Prostate gland (tissue), 2 donors: ENCODE measurements around the gene RALGPS1. TPM values are rescaled to one million over a fixed set of nuclear protein-coding genes. Genes with fewer than 3 reads are reported as not detected.

ENCODE experiments used
- DNase-seq: peaks from one replicate; pipeline ENCODE4 v3.0.0-alpha.2; 2019; ENCODE audit warnings: low spot score
- H3K27ac ChIP-seq, 2 donors: fragments of 200-600 bp; sonication (generic); 2 replicates each; pipeline ENCODE4 v1.5.1; 2017 to 2019
- H3K27me3 ChIP-seq: fragments of 200-600 bp; sonication (generic); replicated peaks from 2 replicates; pipeline ENCODE4 v1.5.1; 2019; ENCODE audit not compliant: insufficient read depth
- H3K36me3 ChIP-seq, 2 donors: fragments of 200-600 bp; sonication (generic); 1 replicate in 1 of 2; 2 replicates in 1 of 2; pipeline versions ENCODE4 v1.5.1 to v1.8.1; 2017 to 2019
- H3K4me1 ChIP-seq: fragments of 200-600 bp; sonication (generic); replicated peaks from 2 replicates; pipeline ENCODE4 v1.5.1; 2019
- H3K4me3 ChIP-seq, 2 donors: fragments of 200-600 bp; sonication (generic); 2 replicates each; pipeline ENCODE4 v1.5.1; 2017 to 2019
- H3K9me3 ChIP-seq: fragments of 200-600 bp; sonication (generic); 2 replicates; pipeline ENCODE4 v1.5.1; 2017
- POLR2A ChIP-seq: fragments of 450-650 bp; IDR thresholded peaks from one replicate; pipeline ENCODE4 v1.6.1; 2016; ENCODE audit warnings: antibody characterized with exemption, mild to moderate bottlenecking
- POLR2AphosphoS5 ChIP-seq: sonication (generic); formaldehyde crosslinking; IDR thresholded peaks from one replicate; pipeline ENCODE4 v1.6.1; 2017; ENCODE audit warnings: antibody characterized with exemption
- WGBS: methylation state at CpG from one replicate; pipeline ENCODE4 v1.1.5; 2018; 5-methylcytosine and 5-hydroxymethylcytosine counted together
- intact Hi-C: fragments of 100-400 bp; cut with DNase I; formaldehyde crosslinking; loops from one replicate; pipeline ENCODE4 v1.14.2; 2022
- total RNA-seq, 2 donors: library from RNA; depleted of rRNA; stranded (reverse); fragments of >200 nt; gene quantifications; one replicate each; pipeline ENCODE4 v1.1.0, GENCODE V29; 2016
- TF ChIP-seq, protein P1 (sequence below), 4 experiments: fragments of 200-600 bp in 2 of 4; fragments of 450-650 bp in 2 of 4; sonication (generic) in 2 of 4; IDR thresholded peaks; 1 replicate in 3 of 4; 2 replicates in 1 of 4; pipeline ENCODE4 v1.5.1; 2016 to 2019; ENCODE audit warnings: antibody characterized with exemption in 4 of 4, mild to moderate bottlenecking in 2 of 4, moderate library complexity in 2 of 4

Gene RALGPS1
- total RNA-seq, 2 donors from 2014 or later: 14.7 to 20.7 TPM

DNA sequence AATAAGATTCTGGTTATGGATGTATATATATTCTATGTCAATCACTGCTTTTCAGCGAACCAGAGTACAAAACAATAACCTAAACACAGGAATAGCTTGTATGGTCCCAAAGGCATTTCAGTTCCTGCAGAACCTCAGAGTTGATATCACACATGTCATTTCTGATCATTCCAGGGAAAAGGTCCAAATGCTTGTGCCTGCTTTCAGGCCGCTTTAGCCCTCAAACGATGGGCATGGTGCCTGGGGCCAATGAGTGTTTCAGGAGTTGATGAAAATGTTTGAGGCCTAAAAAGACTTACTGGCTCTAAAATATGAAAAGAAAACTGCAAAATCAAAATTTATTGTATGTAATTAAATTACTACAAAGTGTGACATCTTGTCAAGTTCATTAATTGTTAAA is 185.1 kb downstream of the RALGPS1 start:
- H3K27me3 ChIP-seq: no peaks in the 10 kb centered on the region
- intact Hi-C loops: no loop called here
- H3K4me3 ChIP-seq: no peak overlapping the region
- TF ChIP-seq, protein P1, sequence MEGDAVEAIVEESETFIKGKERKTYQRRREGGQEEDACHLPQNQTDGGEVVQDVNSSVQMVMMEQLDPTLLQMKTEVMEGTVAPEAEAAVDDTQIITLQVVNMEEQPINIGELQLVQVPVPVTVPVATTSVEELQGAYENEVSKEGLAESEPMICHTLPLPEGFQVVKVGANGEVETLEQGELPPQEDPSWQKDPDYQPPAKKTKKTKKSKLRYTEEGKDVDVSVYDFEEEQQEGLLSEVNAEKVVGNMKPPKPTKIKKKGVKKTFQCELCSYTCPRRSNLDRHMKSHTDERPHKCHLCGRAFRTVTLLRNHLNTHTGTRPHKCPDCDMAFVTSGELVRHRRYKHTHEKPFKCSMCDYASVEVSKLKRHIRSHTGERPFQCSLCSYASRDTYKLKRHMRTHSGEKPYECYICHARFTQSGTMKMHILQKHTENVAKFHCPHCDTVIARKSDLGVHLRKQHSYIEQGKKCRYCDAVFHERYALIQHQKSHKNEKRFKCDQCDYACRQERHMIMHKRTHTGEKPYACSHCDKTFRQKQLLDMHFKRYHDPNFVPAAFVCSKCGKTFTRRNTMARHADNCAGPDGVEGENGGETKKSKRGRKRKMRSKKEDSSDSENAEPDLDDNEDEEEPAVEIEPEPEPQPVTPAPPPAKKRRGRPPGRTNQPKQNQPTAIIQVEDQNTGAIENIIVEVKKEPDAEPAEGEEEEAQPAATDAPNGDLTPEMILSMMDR (IDR thresholded peaks at IDR 0.05): no peak
- TF ChIP-seq POLR2AphosphoS5 (no peak), POLR2A (no peak)
- WGBS: 51% methylated on average over 3 of the region's 3 CpGs
- H3K36me3 ChIP-seq: no peaks in the 10 kb centered on the region
- DNase-seq: no peak
- H3K4me1 ChIP-seq: no peaks in the 10 kb centered on the region
- H3K9me3 ChIP-seq: no peaks in the 10 kb centered on the region
- H3K27ac ChIP-seq: no peak overlapping the region

DNA sequence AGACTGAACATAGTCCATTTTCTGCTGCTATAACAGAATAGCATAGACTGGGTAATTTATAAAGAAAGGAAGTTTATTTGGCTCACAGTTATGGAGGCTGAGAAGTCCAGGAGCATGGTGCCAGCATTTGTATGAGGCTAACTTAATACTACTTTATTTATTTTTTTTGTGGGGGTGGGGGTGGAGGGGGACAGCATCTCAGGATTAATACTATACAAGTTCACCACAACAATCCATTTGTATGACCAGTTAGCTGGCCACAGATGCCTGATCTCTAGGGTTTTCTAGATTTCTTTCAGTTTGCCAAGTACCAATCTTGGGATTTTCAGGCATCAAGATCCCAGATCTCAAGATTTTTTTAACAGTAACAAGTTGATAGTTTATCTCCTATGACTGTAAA is 187.6 kb downstream of the RALGPS1 start:
- H3K27me3 ChIP-seq: no peaks in the 10 kb centered on the region
- no peaks in the 10 kb centered on the region for H3K9me3 ChIP-seq
- no peak overlapping the region for H3K27ac ChIP-seq
- DNase-seq: no peak
- intact Hi-C loops: no loop called here
- H3K4me3 ChIP-seq: no peak overlapping the region
- no peaks in the 10 kb centered on the region for H3K36me3 ChIP-seq
- TF ChIP-seq, protein P1 (IDR thresholded peaks at IDR 0.05): no peak
- TF ChIP-seq POLR2AphosphoS5 (no peak), POLR2A (no peak)
- no peaks in the 10 kb centered on the region for H3K4me1 ChIP-seq

DNA sequence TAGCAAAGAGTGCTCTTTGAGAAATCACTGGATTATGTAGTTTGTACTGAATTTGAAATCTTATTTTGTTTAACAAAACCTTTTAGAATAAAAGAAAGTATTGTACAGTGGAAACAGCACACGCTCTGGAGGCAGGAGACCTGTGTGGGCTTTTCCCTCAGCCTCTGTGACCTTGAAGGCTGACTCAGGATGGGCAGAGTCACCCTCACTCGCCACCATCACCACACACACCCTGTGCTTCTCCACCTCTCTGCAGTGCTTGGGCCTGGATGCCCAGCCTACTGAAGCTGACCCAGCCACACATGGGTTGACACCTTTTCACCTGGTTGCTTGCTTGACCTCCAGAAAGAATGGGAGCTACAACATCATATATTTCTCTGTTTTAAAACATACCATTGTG is 188.2 kb downstream of the RALGPS1 start:
- Histone ChIP-seq H3K9me3 (no peaks in the 10 kb centered on the region), H3K4me1 (no peaks in the 10 kb centered on the region), H3K27me3 (no peaks in the 10 kb centered on the region), H3K4me3 (no peak overlapping the region), H3K36me3 (no peaks in the 10 kb centered on the region), H3K27ac (no peak overlapping the region)
- intact Hi-C loops: no loop called here
- no peak for TF ChIP-seq POLR2AphosphoS5
- TF ChIP-seq, protein P1 (IDR thresholded peaks at IDR 0.05): no peak
- no peak for TF ChIP-seq POLR2A
- 93% methylated on average over 2 of the region's 2 CpGs for WGBS
- DNase-seq: no peak

DNA sequence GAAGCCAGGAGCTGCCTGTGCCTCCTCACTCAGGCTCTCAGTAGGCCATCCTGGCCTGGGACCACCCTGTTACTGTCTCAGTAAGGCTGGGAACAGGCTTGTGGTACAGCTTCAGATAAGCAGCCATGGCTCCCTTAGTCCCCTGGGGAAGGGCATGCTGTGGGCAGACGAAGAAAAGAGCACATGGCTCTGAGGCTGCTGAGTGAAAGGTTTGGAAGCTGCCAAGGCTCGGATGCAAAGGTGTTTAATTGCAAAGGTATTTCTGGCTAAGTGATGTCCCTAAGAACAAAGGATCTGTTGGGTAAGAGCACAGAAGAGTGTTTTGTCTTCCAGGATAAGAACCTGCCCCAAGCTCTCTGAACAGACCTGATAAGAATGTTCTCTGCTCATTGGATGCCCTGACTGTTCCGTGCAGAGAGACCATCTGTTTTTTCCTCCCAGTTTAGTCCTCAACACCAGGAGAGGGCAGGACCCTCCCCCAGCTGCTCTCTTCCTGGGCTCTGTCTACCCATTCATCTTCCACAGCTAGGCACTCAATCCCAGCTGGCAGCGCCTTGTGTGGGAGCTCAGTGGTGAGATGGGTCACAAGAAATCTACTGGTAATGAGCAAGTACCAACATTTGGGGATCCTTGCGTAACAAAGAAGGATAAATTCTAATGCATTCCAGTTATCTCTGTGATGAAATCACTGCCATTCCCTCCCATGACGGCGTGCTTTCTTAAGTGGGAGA is 190.2 kb downstream of the RALGPS1 start:
- no peak for TF ChIP-seq POLR2AphosphoS5
- TF ChIP-seq POLR2A: no peak
- TF ChIP-seq, protein P1 (IDR thresholded peaks at IDR 0.05): no peak
- Histone ChIP-seq H3K27ac (no peak overlapping the region), H3K36me3 (no peaks in the 10 kb centered on the region), H3K9me3 (no peaks in the 10 kb centered on the region), H3K4me3 (no peak overlapping the region), H3K27me3 (no peaks in the 10 kb centered on the region), H3K4me1 (no peaks in the 10 kb centered on the region)
- DNase-seq: no peak
- intact Hi-C loops: no loop called here
- WGBS: 83% methylated on average over 7 of the region's 7 CpGs

DNA sequence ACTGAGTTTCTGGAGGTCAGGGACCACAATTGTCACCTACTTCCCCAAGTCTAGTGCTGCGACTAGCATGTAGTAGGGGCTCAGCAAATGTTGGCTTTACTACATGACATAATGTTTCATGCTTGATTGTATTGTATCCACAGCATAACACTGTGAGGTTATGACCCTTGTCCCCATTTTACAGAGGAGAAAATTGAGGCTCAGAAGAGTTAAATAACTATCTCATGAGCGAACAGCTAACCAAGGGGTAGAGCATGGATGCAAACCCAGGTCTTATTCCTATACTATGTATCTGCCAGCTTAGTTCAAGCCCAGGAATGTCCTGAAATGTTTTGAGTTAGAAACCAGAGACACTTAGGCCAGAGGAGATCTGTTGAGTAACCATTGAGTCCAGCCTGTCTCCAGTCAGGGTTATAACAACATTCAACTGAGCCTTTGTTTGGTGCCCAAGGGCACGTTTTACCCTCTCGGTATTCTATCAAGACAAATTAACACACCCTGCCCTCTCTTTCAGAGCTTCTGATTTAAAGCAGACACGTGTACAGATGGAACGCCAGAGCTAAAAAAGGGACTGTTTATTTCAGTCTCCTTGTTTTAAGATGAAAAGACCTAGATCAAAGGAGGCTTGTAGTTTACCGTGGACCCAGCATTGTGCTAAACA is 191.4 kb downstream of the RALGPS1 start:
- TF ChIP-seq, protein P1 (IDR thresholded peaks at IDR 0.05): no peak
- TF ChIP-seq POLR2AphosphoS5 (no peak), POLR2A (no peak)
- Histone ChIP-seq H3K36me3 (no peaks in the 10 kb centered on the region), H3K27me3 (no peaks in the 10 kb centered on the region), H3K4me1 (no peaks in the 10 kb centered on the region), H3K4me3 (no peak overlapping the region), H3K27ac (no peak overlapping the region), H3K9me3 (no peaks in the 10 kb centered on the region)
- intact Hi-C loops: no loop called here
- 80% methylated on average over 7 of the region's 7 CpGs for WGBS
- no peak for DNase-seq
